PC-9 (cell line): ENCODE results near the gene MAST4.

Experiments
- EZH2 ChIP-seq: fragments of 200-600 bp; sonication (generic); IDR thresholded peaks from 2 replicates; pipeline ENCODE4 v1.8.0; 2017; ENCODE audit warnings: antibody characterized with exemption, low read depth
- TF ChIP-seq, protein P1 (sequence below): fragments of 200-600 bp; sonication (generic); conservative IDR thresholded peaks from 2 replicates; pipeline ENCODE4 v1.6.1; 2017; ENCODE audit warnings: mixed run types, antibody characterized with exemption, mild to moderate bottlenecking, moderate library complexity

DNA sequence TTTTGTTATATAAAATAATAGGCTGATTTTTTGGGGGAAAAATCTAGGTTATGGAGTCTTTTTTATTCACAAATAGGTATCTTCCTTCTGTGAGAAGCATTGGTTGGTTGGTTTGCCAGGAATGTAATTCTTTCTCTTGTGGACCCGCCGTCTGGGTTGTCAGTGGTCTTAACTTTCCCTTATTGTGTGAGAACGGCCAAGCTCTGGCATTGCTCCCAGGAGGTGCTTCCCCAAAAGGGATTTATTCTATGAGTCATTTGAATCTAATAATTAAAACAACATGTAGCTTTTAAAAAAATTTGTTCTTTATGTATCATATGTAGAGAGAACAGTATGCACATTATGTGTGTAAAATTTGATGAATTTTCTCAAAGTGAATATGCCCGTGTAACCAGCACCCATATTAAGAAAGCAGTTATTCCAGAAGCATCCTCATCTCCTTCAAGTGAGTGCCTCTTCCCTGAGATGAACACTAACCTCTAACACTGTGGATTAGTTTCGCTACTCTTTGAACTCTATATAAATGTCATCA is 114.4 kb downstream of the MAST4 start:
- TF ChIP-seq EZH2, result no peak
- TF ChIP-seq, protein P1, sequence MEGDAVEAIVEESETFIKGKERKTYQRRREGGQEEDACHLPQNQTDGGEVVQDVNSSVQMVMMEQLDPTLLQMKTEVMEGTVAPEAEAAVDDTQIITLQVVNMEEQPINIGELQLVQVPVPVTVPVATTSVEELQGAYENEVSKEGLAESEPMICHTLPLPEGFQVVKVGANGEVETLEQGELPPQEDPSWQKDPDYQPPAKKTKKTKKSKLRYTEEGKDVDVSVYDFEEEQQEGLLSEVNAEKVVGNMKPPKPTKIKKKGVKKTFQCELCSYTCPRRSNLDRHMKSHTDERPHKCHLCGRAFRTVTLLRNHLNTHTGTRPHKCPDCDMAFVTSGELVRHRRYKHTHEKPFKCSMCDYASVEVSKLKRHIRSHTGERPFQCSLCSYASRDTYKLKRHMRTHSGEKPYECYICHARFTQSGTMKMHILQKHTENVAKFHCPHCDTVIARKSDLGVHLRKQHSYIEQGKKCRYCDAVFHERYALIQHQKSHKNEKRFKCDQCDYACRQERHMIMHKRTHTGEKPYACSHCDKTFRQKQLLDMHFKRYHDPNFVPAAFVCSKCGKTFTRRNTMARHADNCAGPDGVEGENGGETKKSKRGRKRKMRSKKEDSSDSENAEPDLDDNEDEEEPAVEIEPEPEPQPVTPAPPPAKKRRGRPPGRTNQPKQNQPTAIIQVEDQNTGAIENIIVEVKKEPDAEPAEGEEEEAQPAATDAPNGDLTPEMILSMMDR, result no peak
